CD14-positive monocyte (primary cell): ENCODE results near the gene ZMYND15. TPM values are rescaled to one million over a fixed set of nuclear protein-coding genes. Genes with fewer than 3 reads are reported as not detected.

Experiments
- DNase-seq, 3 donors: peaks; one replicate each; pipeline ENCODE4 v3.0.0-alpha.2; 2011 to 2022
- H2AFZ ChIP-seq: 2 replicates; pipeline ENCODE4 v1.6.0; 2012; ENCODE audit warnings: mild to moderate bottlenecking, low read depth, low read length, inconsistent platforms; ENCODE audit not compliant: insufficient read depth, poor library complexity, severe bottlenecking
- H3K27ac ChIP-seq, 2 donors: 1 replicate in 1 of 2; 2 replicates in 1 of 2; pipeline ENCODE4 v1.5.1; 2012 to 2013; ENCODE audit warnings: low read length in 2 of 2, control low read depth in 1 of 2, inconsistent platforms in 1 of 2, low read depth in 1 of 2, mild to moderate bottlenecking in 1 of 2
- H3K27me3 ChIP-seq, 2 donors: one replicate each; pipeline versions ENCODE4 v1.6.0 to v1.6.1; 2011 to 2013; ENCODE audit warnings: low read length in 2 of 2; ENCODE audit not compliant: control insufficient read depth in 2 of 2, insufficient read depth in 2 of 2
- H3K36me3 ChIP-seq, 2 donors: replicated peaks in 1 of 2; 1 replicate in 1 of 2; 2 replicates in 1 of 2; pipeline versions ENCODE4 v1.5.1 to v1.6.1; 2012 to 2013; ENCODE audit warnings: low read length in 2 of 2, control low read depth in 1 of 2, inconsistent platforms in 1 of 2, mild to moderate bottlenecking in 1 of 2; ENCODE audit not compliant: insufficient read depth in 2 of 2, control insufficient read depth in 1 of 2
- H3K4me1 ChIP-seq, 2 donors: 1 replicate in 1 of 2; 2 replicates in 1 of 2; pipeline versions ENCODE4 v1.5.1 to v1.6.1; 2012 to 2013; ENCODE audit warnings: low read length in 2 of 2, control low read depth in 1 of 2, inconsistent platforms in 1 of 2, mild to moderate bottlenecking in 1 of 2, moderate library complexity in 1 of 2; ENCODE audit not compliant: insufficient read depth in 2 of 2, control insufficient read depth in 1 of 2
- H3K4me2 ChIP-seq: replicated peaks from 2 replicates; pipeline ENCODE3; 2012; ENCODE audit warnings: low read length, moderate library complexity, mild to moderate bottlenecking; ENCODE audit not compliant: poor library complexity, severe bottlenecking; ENCODE audit errors: extremely low read depth
- H3K4me3 ChIP-seq, 3 experiments: fragments of 200-600 bp in 1 of 3; sonication (generic) in 1 of 3; replicated peaks in 1 of 3; 1 replicate in 2 of 3; 2 replicates in 1 of 3; pipeline ENCODE4 v1.5.1; 2011 to 2013; ENCODE audit warnings: low read length in 3 of 3, mild to moderate bottlenecking in 3 of 3, control low read depth in 2 of 3, low read depth in 2 of 3, inconsistent platforms in 1 of 3, moderate library complexity in 1 of 3
- H3K79me2 ChIP-seq: 2 replicates; pipeline ENCODE4 v1.6.0; 2012; ENCODE audit warnings: mild to moderate bottlenecking, control low read depth, inconsistent platforms, low read length, moderate library complexity; ENCODE audit not compliant: insufficient read depth
- H3K9ac ChIP-seq: 2 replicates; pipeline ENCODE4 v1.6.0; 2017; ENCODE audit warnings: low read length, mild to moderate bottlenecking; ENCODE audit not compliant: insufficient read depth, poor library complexity, severe bottlenecking
- H3K9me3 ChIP-seq, 2 donors: replicated peaks in 1 of 2; 1 replicate in 1 of 2; 2 replicates in 1 of 2; pipeline versions ENCODE4 v1.5.1 to v1.6.1; 2012 to 2013; ENCODE audit warnings: low read length in 2 of 2, control low read depth in 1 of 2; ENCODE audit not compliant: control insufficient read depth in 1 of 2, insufficient read depth in 1 of 2
- H4K20me1 ChIP-seq: 2 replicates; pipeline ENCODE4 v1.6.0; 2012; ENCODE audit warnings: mild to moderate bottlenecking, low read length, control low read depth, moderate library complexity; ENCODE audit not compliant: insufficient read depth
- H3K27ac Mint-ChIP-seq, 7 donors: one replicate each; pipeline ENCODE4 v1.8.0; 2020; ENCODE audit warnings: mild to moderate bottlenecking in 7 of 7, mixed read lengths in 7 of 7, moderate library complexity in 6 of 7, inconsistent platforms in 2 of 7
- H3K27me3 Mint-ChIP-seq, 3 donors: one replicate each; pipeline ENCODE4 v1.8.0; 2021 to 2022; ENCODE audit warnings: low read depth in 3 of 3, mild to moderate bottlenecking in 3 of 3, mixed read lengths in 3 of 3, moderate library complexity in 3 of 3, inconsistent platforms in 1 of 3
- H3K36me3 Mint-ChIP-seq, 2 donors: one replicate each; pipeline ENCODE4 v1.8.0; 2020; ENCODE audit warnings: mixed read lengths in 2 of 2, inconsistent platforms in 1 of 2, mild to moderate bottlenecking in 1 of 2
- H3K4me1 Mint-ChIP-seq: one replicate; pipeline ENCODE4 v1.8.0; 2020; ENCODE audit warnings: mild to moderate bottlenecking, mixed read lengths
- H3K4me3 Mint-ChIP-seq, 2 donors: one replicate each; pipeline ENCODE4 v1.8.0; 2020; ENCODE audit warnings: mild to moderate bottlenecking in 2 of 2, mixed read lengths in 2 of 2, moderate library complexity in 1 of 2
- H3K9me3 Mint-ChIP-seq, 7 donors: one replicate each; pipeline ENCODE4 v1.8.0; 2020 to 2022; ENCODE audit warnings: mixed read lengths in 7 of 7, mild to moderate bottlenecking in 6 of 7, moderate library complexity in 6 of 7, inconsistent platforms in 2 of 7
- WGBS: methylation state at CpG from one replicate; pipeline ENCODE4 v1.1.5; 2013; ENCODE audit warnings: missing lambda C conversion rate; ENCODE audit not compliant: insufficient coverage; 5-methylcytosine and 5-hydroxymethylcytosine counted together
- intact Hi-C, 2 donors: fragments of 100-400 bp; cut with micrococcal nuclease; formaldehyde crosslinking; loops; one replicate each; pipeline versions ENCODE4 v1.15.0 to v1.15.1; 2023
- polyA plus RNA-seq, 3 donors: library from polyadenylated mRNA; depleted of rRNA in 1 of 3; unstranded in 2 of 3; stranded (reverse) in 1 of 3; fragments of 300-500 nt in 2 of 3; fragments of >200 nt in 1 of 3; fragmentation: Illumina TruSeq in 2 of 3; gene quantifications; 1 replicate in 2 of 3; 2 replicates in 1 of 3; pipeline ENCODE4 v1.2.3, GENCODE V29; 2012 to 2021
- TF ChIP-seq, protein P1 (sequence below): fragments of 200-600 bp; IDR thresholded peaks from one replicate; pipeline ENCODE4 v1.8.0; 2022; ENCODE audit warnings: antibody characterized with exemption, mild to moderate bottlenecking

Gene ZMYND15
- polyA plus RNA-seq, 3 donors: 0.97 to 13.6 (median 1.2) TPM

DNA sequence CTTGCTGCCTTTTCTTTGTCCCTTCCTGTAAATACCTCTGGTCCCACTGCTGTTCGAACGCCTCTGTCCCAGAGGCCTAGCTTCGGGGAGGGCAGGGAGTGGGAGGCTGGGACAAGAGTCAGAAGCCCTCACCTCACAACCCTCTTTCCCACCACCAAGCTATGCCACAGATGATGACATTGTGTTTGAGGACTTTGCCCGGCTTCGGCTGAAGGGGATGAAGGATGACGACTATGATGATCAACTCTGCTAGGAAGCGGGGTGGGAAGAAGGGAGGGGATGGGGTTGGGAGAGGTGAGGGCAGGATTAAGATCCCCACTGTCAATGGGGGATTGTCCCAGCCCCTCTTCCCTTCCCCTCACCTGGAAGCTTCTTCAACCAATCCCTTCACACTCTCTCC lies 18.8 kb upstream of the ZMYND15 start:
- H3K36me3 ChIP-seq: peaks cover 59 to 62% of the 10 kb centered on the region in 2 donors
- H3K27ac ChIP-seq: no peak overlapping the region
- no peaks in the 10 kb centered on the region for H3K9me3 ChIP-seq
- Mint-ChIP-seq H3K4me3 (no peak overlapping the region), H3K36me3 (peaks cover 61 to 67% of the 10 kb centered on the region in 2 donors), H3K27me3 (peaks cover 0 to 2% (median 2%) of the 10 kb centered on the region in 3 donors), H3K27ac (peak overlapping the region; percentile 41 to 89 (median 66)), H3K9me3 (peaks cover 0 to 3% (median 0%) of the 10 kb centered on the region in 7 donors), H3K4me1 (peaks cover 37% of the 10 kb centered on the region)
- peaks cover 34% of the 10 kb centered on the region for H3K79me2 ChIP-seq
- no peak for DNase-seq
- no peak overlapping the region for H3K4me2 ChIP-seq
- H3K4me1 ChIP-seq: peaks cover 26 to 53% of the 10 kb centered on the region in 2 donors
- H2AFZ ChIP-seq: no peak overlapping the region
- no peak overlapping the region for H3K9ac ChIP-seq
- H3K4me3 ChIP-seq: no peak overlapping the region
- TF ChIP-seq, protein P1, sequence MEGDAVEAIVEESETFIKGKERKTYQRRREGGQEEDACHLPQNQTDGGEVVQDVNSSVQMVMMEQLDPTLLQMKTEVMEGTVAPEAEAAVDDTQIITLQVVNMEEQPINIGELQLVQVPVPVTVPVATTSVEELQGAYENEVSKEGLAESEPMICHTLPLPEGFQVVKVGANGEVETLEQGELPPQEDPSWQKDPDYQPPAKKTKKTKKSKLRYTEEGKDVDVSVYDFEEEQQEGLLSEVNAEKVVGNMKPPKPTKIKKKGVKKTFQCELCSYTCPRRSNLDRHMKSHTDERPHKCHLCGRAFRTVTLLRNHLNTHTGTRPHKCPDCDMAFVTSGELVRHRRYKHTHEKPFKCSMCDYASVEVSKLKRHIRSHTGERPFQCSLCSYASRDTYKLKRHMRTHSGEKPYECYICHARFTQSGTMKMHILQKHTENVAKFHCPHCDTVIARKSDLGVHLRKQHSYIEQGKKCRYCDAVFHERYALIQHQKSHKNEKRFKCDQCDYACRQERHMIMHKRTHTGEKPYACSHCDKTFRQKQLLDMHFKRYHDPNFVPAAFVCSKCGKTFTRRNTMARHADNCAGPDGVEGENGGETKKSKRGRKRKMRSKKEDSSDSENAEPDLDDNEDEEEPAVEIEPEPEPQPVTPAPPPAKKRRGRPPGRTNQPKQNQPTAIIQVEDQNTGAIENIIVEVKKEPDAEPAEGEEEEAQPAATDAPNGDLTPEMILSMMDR: no peak
- peaks cover 63% of the 10 kb centered on the region for H4K20me1 ChIP-seq
- intact Hi-C loops: no loop called here
- H3K27me3 ChIP-seq: no peaks in the 10 kb centered on the region
- WGBS: no CpG with 5 or more reads among the region's 7 CpGs

GRCh38 chr17:4721203-4722135 lies 18.2 kb upstream of the ZMYND15 start:
- Mint-ChIP-seq H3K36me3 (peaks cover 57 to 60% of the 10 kb centered on the region in 2 donors), H3K27ac (peak overlapping the region; percentile 55 to 91 (median 77)), H3K4me1 (peaks cover 43% of the 10 kb centered on the region), H3K27me3 (peaks cover 1 to 3% (median 2%) of the 10 kb centered on the region in 3 donors), H3K4me3 (no peak overlapping the region), H3K9me3 (peaks cover 0 to 3% (median 0%) of the 10 kb centered on the region in 7 donors)
- peaks cover 27% of the 10 kb centered on the region for H3K79me2 ChIP-seq
- H3K9ac ChIP-seq: no peak overlapping the region
- no peak overlapping the region for H3K4me3 ChIP-seq
- H3K27ac ChIP-seq: peak overlapping the region in 1 of 2 donors; percentile 1
- no peaks in the 10 kb centered on the region for H3K9me3 ChIP-seq
- H3K27me3 ChIP-seq: no peaks in the 10 kb centered on the region
- TF ChIP-seq, protein P1: no peak
- H3K4me1 ChIP-seq: peaks cover 28 to 53% of the 10 kb centered on the region in 2 donors
- no peak overlapping the region for H2AFZ ChIP-seq
- 81% methylated on average over 17 of the region's 20 CpGs for WGBS
- peaks cover 56% of the 10 kb centered on the region for H4K20me1 ChIP-seq
- intact Hi-C loops: no loop called here
- no peak overlapping the region for H3K4me2 ChIP-seq
- peaks cover 52 to 55% of the 10 kb centered on the region in 2 donors for H3K36me3 ChIP-seq
- no peak for DNase-seq
